GM10266 (cell line): ENCODE results near the gene SRRT.

Experiments used
- DNase-seq: peaks from one replicate; pipeline ENCODE4 v3.0.0; 2012; ENCODE audit errors: extremely low spot score
- TF ChIP-seq, protein P1 (sequence below): IDR thresholded peaks from 2 replicates; pipeline ENCODE4 v1.5.1; 2012; ENCODE audit warnings: mild to moderate bottlenecking, low read depth; ENCODE audit not compliant: control insufficient read depth, insufficient read depth; ENCODE audit errors: missing control alignments

SRRT gene

GRCh38 chr7:100874577-100875355 is at the start of gene SRRT:
TSS of gene SRRT (plus strand) at chr7:100875103. CDS start at chr7:100875591, 488 bp downstream.
- DNase-seq, result peak; percentile 99
- TF ChIP-seq, protein P1, sequence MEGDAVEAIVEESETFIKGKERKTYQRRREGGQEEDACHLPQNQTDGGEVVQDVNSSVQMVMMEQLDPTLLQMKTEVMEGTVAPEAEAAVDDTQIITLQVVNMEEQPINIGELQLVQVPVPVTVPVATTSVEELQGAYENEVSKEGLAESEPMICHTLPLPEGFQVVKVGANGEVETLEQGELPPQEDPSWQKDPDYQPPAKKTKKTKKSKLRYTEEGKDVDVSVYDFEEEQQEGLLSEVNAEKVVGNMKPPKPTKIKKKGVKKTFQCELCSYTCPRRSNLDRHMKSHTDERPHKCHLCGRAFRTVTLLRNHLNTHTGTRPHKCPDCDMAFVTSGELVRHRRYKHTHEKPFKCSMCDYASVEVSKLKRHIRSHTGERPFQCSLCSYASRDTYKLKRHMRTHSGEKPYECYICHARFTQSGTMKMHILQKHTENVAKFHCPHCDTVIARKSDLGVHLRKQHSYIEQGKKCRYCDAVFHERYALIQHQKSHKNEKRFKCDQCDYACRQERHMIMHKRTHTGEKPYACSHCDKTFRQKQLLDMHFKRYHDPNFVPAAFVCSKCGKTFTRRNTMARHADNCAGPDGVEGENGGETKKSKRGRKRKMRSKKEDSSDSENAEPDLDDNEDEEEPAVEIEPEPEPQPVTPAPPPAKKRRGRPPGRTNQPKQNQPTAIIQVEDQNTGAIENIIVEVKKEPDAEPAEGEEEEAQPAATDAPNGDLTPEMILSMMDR, result no peak

DNA sequence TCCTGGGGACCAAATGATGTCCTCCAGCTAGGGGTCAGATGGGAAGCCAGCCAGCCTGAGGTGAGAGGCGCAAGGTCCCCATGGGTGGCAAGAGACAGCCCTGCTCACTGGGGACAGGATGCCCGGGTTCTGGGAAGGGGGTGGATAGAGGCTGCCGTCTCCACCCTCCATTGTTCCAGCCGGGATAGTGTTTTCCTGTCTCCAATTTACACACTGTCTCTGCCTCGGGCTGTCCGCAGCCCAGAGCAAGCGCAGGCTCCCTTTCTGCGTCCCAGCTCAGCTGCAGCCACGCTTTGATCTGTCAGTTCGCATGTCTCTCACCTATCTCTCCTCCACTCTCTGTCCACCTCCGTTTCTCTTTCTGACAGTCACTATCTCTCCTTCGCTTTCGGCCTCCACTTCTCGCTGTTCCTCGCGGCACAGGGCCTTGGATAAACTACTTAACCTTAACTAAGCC is 49.7 kb upstream of the SRRT start:
- DNase-seq, result no peak
- TF ChIP-seq, protein P1, result no peak

DNA sequence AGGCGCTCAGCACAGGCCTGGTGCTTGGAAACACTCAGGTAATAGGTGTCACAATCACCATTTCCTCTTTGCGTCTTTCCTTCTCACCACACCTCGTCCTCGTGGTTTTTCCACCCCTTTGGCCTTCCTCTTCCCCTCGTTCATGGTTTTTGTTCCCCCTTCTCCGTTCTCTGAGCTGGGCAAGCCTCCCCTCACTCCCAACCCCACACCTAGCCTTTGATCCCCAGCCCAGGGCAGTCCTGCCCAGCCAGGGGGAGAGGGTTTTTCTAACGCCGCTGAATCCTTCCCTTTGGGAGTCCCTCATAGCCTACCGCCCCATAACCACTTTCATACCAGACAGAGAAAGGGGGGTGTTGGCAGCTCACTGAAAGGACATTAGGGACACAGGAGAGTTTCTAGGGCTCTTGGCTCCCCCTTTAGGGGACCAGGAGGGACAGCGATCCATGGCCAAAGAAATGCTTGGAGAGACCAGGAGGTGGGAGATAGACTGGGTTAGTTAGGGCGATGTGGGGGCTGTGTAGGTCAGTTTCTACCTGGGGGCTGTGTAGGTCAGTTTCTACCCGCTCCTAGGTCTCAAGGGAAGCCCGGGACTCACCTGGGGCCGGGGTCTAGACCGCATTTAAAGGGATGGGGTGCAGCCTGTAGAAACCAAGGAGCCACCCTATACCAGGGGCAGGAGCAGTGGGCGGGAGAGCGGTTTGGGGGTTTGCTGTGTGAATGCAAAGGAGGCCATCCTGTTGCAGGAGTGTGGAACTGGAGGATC is 49.0 kb upstream of the SRRT start:
- TF ChIP-seq, protein P1, result peak; percentile 7
- DNase-seq, result no peak

GRCh38 chr7:100826514-100827329 is 48.2 kb upstream of the SRRT start:
- TF ChIP-seq, protein P1, result no peak
- peak; percentile 27 for DNase-seq

- peak; percentile 8 for DNase-seq
- TF ChIP-seq, protein P1, result no peak
These were observed 47.3 kb upstream of the SRRT start, which contains the start of gene EPHB4 for GRCh38 chr7:100827330-100828226. TSS of gene EPHB4 (minus strand) at chr7:100827523. CDS start at chr7:100827030, 493 bp downstream.

DNA sequence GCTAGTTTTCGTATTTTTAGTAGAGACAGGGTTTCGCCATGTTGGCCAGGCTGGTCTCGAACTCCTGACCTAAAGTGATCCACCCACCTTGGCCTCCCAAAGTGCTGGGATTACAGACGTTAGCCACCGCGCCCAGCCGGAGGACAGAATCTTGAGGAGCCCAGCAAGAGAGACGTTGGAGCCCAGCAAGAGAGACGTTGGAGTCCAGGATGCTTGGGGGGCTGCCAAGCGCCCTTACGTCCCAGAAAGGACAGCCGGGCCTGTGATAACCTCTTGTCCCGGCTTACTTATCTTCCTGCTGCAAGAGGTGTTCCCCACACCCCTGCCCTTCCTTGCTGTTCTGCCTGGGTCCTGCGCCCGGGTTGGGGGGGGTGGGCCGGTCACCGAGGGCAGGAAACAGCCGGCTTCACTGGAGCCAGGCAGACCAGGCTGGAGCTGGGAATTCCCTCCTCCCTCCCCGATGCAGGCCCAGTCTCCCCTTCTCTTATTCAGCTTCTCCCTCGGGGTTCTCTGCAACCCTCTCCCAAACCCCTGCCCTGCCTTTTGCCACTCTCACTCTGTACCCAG is 45.7 kb upstream of the SRRT start:
- DNase-seq, result no peak
- TF ChIP-seq, protein P1, result no peak
